Stomach (tissue), 9 donors: ENCODE measurements around the gene GALNT2. TPM values are rescaled to one million over a fixed set of nuclear protein-coding genes. Genes with fewer than 3 reads are reported as not detected.

Experiments used
- DNase-seq, 2 donors: peaks; one replicate each; pipeline versions ENCODE4 v3.0.0 to v3.0.0-alpha.2; 2013 to 2019
- H3K27ac ChIP-seq, 5 donors: fragments of 200-600 bp in 4 of 5; sonication (generic) in 4 of 5; one replicate each; pipeline ENCODE4 v1.5.1; 2013 to 2019; ENCODE audit warnings: mild to moderate bottlenecking in 1 of 5, moderate library complexity in 1 of 5
- H3K27me3 ChIP-seq, 3 donors: fragments of 200-600 bp; sonication (generic); one replicate each; pipeline ENCODE4 v1.5.1; 2017 to 2019; ENCODE audit warnings: mixed run types in 1 of 3
- H3K36me3 ChIP-seq, 4 donors: fragments of 200-600 bp; sonication (generic); 1 replicate in 3 of 4; 2 replicates in 1 of 4; pipeline ENCODE4 v1.5.1; 2016 to 2019
- H3K4me1 ChIP-seq, 4 donors: fragments of 200-600 bp; sonication (generic); one replicate each; pipeline ENCODE4 v1.5.1; 2016 to 2019
- H3K4me3 ChIP-seq, 4 donors: fragments of 200-600 bp; sonication (generic) in 3 of 4; one replicate each; pipeline ENCODE4 v1.5.1; 2016 to 2019; ENCODE audit warnings: mild to moderate bottlenecking in 1 of 4
- H3K9me3 ChIP-seq, 4 donors: fragments of 200-600 bp; sonication (generic); one replicate each; pipeline ENCODE4 v1.5.1; 2016 to 2019
- CTCF ChIP-seq, 7 experiments: fragments of 450-650 bp in 4 of 7; fragments of 200-600 bp in 3 of 7; sonication (generic) in 3 of 7; IDR thresholded peaks; one replicate each; pipeline ENCODE4 v1.5.1; 2016 to 2019; ENCODE audit warnings: antibody characterized with exemption in 7 of 7, control low read depth in 2 of 7, mild to moderate bottlenecking in 1 of 7
- EP300 ChIP-seq: sonication (generic); formaldehyde crosslinking; IDR thresholded peaks from one replicate; pipeline ENCODE4 v1.6.1; 2017; ENCODE audit warnings: antibody characterized with exemption
- POLR2A ChIP-seq, 4 donors: fragments of 450-650 bp; IDR thresholded peaks; one replicate each; pipeline ENCODE4 v1.6.1; 2016; ENCODE audit warnings: antibody characterized with exemption in 4 of 4, control low read depth in 2 of 4, mild to moderate bottlenecking in 1 of 4, moderate library complexity in 1 of 4
- POLR2AphosphoS5 ChIP-seq, 3 donors: sonication (generic); formaldehyde crosslinking; IDR thresholded peaks; one replicate each; pipeline ENCODE4 v1.6.1; 2016; ENCODE audit warnings: antibody characterized with exemption in 3 of 3
- WGBS, 5 donors: extraction: QIAGEN DNeasy Blood & Tissue Kit in 3 of 5; methylation state at CpG; one replicate each; pipeline versions ENCODE4 v1.1.5 to v1.1.7; 2013 to 2018; 5-methylcytosine and 5-hydroxymethylcytosine counted together
- intact Hi-C: fragments of 100-400 bp; cut with DNase I; formaldehyde crosslinking; loops from one replicate; pipeline ENCODE4 v1.15.1; 2023; ENCODE audit warnings: low total_unique reads
- polyA plus RNA-seq, 3 donors: library from polyadenylated mRNA; stranded (reverse); fragments of 200-250 nt; gene quantifications; one replicate each; pipeline ENCODE4 v1.2.3, GENCODE V29; 2013
- total RNA-seq, 5 donors: library from RNA; depleted of rRNA; stranded (reverse); fragments of >200 nt; gene quantifications; one replicate each; pipeline versions ENCODE4 v1.1.0 to v1.2.3, GENCODE V29; 2014 to 2016
- donor health status: healthy with polysubstance abuse.
- donor health status: Bipolar disorder and iron deficiency.
- donor health status: healthy.

Gene GALNT2
- total and polyA plus RNA-seq, 8 donors, result 5.5 to 101 (median 43.1) TPM

- Histone ChIP-seq H3K9me3 (no peaks in the 10 kb centered on the region), H3K27me3 (peaks cover 0 to 18% (median 0%) of the 10 kb centered on the region in 3 donors), H3K27ac (no peak overlapping the region), H3K4me3 (no peak overlapping the region), H3K4me1 (peaks cover 0 to 4% (median 2%) of the 10 kb centered on the region in 4 donors), H3K36me3 (peaks cover 0 to 25% (median 5%) of the 10 kb centered on the region in 4 donors)
- TF ChIP-seq POLR2AphosphoS5 (IDR thresholded peaks at IDR 0.05) (no peak), CTCF (IDR thresholded peaks at IDR 0.05) (no peak), EP300 (no peak), POLR2A (IDR thresholded peaks at IDR 0.05) (no peak)
- intact Hi-C loops, result no loop called here
- no peak for DNase-seq
- 68 to 87% (median 73%) methylated on average over 6 to 10 of the region's 10 CpGs for WGBS, 5 donors
These were observed 219.8 kb downstream of the GALNT2 start for GRCh38 chr1:230286890-230287269.

- no peak overlapping the region for H3K27ac ChIP-seq
- no peak for TF ChIP-seq CTCF (IDR thresholded peaks at IDR 0.05)
- no peak overlapping the region for H3K4me3 ChIP-seq
- H3K9me3 ChIP-seq, result no peaks in the 10 kb centered on the region
- peaks cover 0 to 16% (median 4%) of the 10 kb centered on the region in 4 donors for H3K36me3 ChIP-seq
- no peak for DNase-seq
- intact Hi-C loops, result no loop called here
- 72 to 79% (median 75%) methylated on average over 17 of the region's 17 CpGs for WGBS, 5 donors
- H3K4me1 ChIP-seq, result no peaks in the 10 kb centered on the region
- H3K27me3 ChIP-seq, result peaks cover 0 to 23% (median 0%) of the 10 kb centered on the region in 3 donors
These were observed 220.8 kb downstream of the GALNT2 start for GRCh38 chr1:230287674-230288315.

- Histone ChIP-seq H3K9me3 (no peaks in the 10 kb centered on the region), H3K4me1 (no peaks in the 10 kb centered on the region), H3K36me3 (peaks cover 0 to 9% (median 0%) of the 10 kb centered on the region in 4 donors), H3K4me3 (no peak overlapping the region), H3K27me3 (peaks cover 0 to 30% (median 0%) of the 10 kb centered on the region in 3 donors), H3K27ac (no peak overlapping the region)
- WGBS, 5 donors, result 80 to 91% (median 85%) methylated on average over 14 of the region's 14 CpGs
- intact Hi-C loops, result no loop called here
- TF ChIP-seq POLR2AphosphoS5 (IDR thresholded peaks at IDR 0.05), result no peak
- TF ChIP-seq CTCF (IDR thresholded peaks at IDR 0.05), result no peak
- no peak for TF ChIP-seq POLR2A (IDR thresholded peaks at IDR 0.05)
- no peak for TF ChIP-seq EP300
- DNase-seq, result no peak
These were observed 221.8 kb downstream of the GALNT2 start for GRCh38 chr1:230288641-230289349.

- Histone ChIP-seq H3K4me1 (no peaks in the 10 kb centered on the region), H3K9me3 (no peaks in the 10 kb centered on the region), H3K36me3 (peaks cover 0 to 4% (median 0%) of the 10 kb centered on the region in 4 donors), H3K4me3 (no peak overlapping the region), H3K27ac (no peak overlapping the region), H3K27me3 (peaks cover 0 to 32% (median 0%) of the 10 kb centered on the region in 3 donors)
- intact Hi-C loops, result no loop called here
- DNase-seq, result no peak
- TF ChIP-seq EP300 (no peak), POLR2A (IDR thresholded peaks at IDR 0.05) (no peak), CTCF (IDR thresholded peaks at IDR 0.05) (no peak), POLR2AphosphoS5 (IDR thresholded peaks at IDR 0.05) (no peak)
- WGBS, 5 donors, result 80 to 89% (median 87%) methylated on average over 5 of the region's 5 CpGs
These were observed 222.3 kb downstream of the GALNT2 start for GRCh38 chr1:230289350-230289644.
